ENCODE measurements around the gene TMEM69.

Gene TMEM69

GRCh38 chr1:45694823-45695222 lies 6.8 kb downstream of the TMEM69 start (continued):
- TF ChIP-seq ZNF341 (tag by site-specific recombination; IDR thresholded peaks at IDR 0.05; ENCODE audit: low read depth) (no peak), ZBTB21 (tag by site-specific recombination; IDR thresholded peaks at IDR 0.05) (no peak), ZNF600 (tag by site-specific recombination; IDR thresholded peaks at IDR 0.05) (no peak)

DNA sequence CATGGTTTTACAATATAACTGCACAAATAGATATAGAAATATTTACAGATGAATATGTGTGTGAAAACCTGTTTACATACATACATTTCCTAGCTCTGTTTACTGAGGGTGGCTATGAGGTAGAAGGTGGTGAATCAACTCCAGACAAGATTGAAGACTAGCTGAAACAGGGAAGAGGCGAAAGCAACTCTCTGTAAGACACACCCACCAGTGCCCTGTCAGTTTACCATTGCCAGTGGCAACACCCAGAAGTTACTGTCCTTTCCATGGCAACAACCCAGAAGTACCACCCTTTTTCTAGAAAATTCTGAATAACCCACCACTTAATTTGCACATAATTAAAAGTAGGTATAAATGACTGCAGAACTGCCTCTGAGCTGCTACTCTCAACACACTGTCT lies 16.7 kb downstream of the TMEM69 start:
- TF ChIP-seq, protein P1, sequence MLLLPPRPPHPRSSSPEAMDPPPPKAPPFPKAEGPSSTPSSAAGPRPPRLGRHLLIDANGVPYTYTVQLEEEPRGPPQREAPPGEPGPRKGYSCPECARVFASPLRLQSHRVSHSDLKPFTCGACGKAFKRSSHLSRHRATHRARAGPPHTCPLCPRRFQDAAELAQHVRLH (tag by site-specific recombination; IDR thresholded peaks at IDR 0.05) = no peak
- TF ChIP-seq ZNF837 (tag by site-specific recombination; IDR thresholded peaks at IDR 0.05) (no peak), ZNF19 (tag by site-specific recombination; IDR thresholded peaks at IDR 0.05; ENCODE audit: low read depth) (no peak), IKZF3 (tag by site-specific recombination; IDR thresholded peaks at IDR 0.05) (no peak), GLI4 (tag by site-specific recombination; IDR thresholded peaks at IDR 0.05) (no peak), SCRT2 (tag by site-specific recombination; IDR thresholded peaks at IDR 0.05) (no peak), ZNF24 (tag by site-specific recombination; IDR thresholded peaks at IDR 0.05) (no peak), ZBTB49 (tag by site-specific recombination; IDR thresholded peaks at IDR 0.05; ENCODE audit: low read depth) (no peak), ZBTB17 (tag by site-specific recombination; IDR thresholded peaks at IDR 0.05) (no peak), ZNF350 (tag by site-specific recombination; IDR thresholded peaks at IDR 0.05) (no peak), SP2 (tag by site-specific recombination; IDR thresholded peaks at IDR 0.05) (no peak), ZNF324 (tag by site-specific recombination; IDR thresholded peaks at IDR 0.05) (no peak), SETDB1 (IDR thresholded peaks at IDR 0.05; ENCODE audit: insufficient read length, low read length) (no peak), ZNF16 (tag by site-specific recombination; IDR thresholded peaks at IDR 0.05; ENCODE audit: low read depth) (no peak), ZBTB21 (tag by site-specific recombination; IDR thresholded peaks at IDR 0.05) (no peak)
- H3K36me3 ChIP-seq (ENCODE audit: control insufficient read depth in 2 of 2, insufficient read depth in 1 of 2, low read length in 2 of 2) = peaks cover 0 to 22% of the 10 kb centered on the region in 2 experiments; a peak in 2 of 3 replicates
- ChIA-PET CTCF (no interaction called here), POLR2A (interaction anchor here (0.7 kb wide), 1 partner anchor 16 kb away, joined by 3 read pairs; no protein-coding TSS in a partner anchor)
- H3K9me3 ChIP-seq (ENCODE audit: control insufficient read depth, insufficient read depth, low read depth, low read length) = no peaks in the 10 kb centered on the region
- H3K4me1 ChIP-seq (ENCODE audit: control insufficient read depth, insufficient read depth, low read length) = peaks cover 2% of the 10 kb centered on the region; the same call in 1 of the 2 replicates
- no peak overlapping the region for H3K27ac ChIP-seq (ENCODE audit: extremely low read depth, low read depth, low read length)
- H3K4me3 ChIP-seq (ENCODE audit: low read depth, low read length) = no peak overlapping the region

GRCh38 chr1:45713711-45714110 lies 25.7 kb downstream of the TMEM69 start:
- POLR2A ChIA-PET = no interaction called here
- TF ChIP-seq SP3 (tag by site-specific recombination; IDR thresholded peaks at IDR 0.05) (no peak), ZNF274 (IDR thresholded peaks at IDR 0.05; ENCODE audit: low read length) (no peak), ZNF274 (tag by site-specific recombination; IDR thresholded peaks at IDR 0.05; ENCODE audit: borderline replicate concordance) (no peak), ZBTB44 (tag by site-specific recombination; IDR thresholded peaks at IDR 0.05) (no peak), ZNF513 (tag by site-specific recombination; IDR thresholded peaks at IDR 0.05) (no peak), ZNF792 (tag by site-specific recombination; IDR thresholded peaks at IDR 0.05) (no peak)

More at GRCh38 chr1:45713711-45714110, 25.7 kb downstream of the TMEM69 start:
- Histone ChIP-seq H3K27ac (ENCODE audit: extremely low read depth, low read depth, low read length) (no peak overlapping the region), H3K36me3 (ENCODE audit: control insufficient read depth in 2 of 2, insufficient read depth in 1 of 2, low read length in 2 of 2) (peaks cover 10 to 29% of the 10 kb centered on the region in 2 experiments), H3K4me3 (ENCODE audit: low read depth, low read length) (no peak overlapping the region), H3K4me1 (ENCODE audit: control insufficient read depth, insufficient read depth, low read length) (no peaks in the 10 kb centered on the region), H3K9me3 (ENCODE audit: control insufficient read depth, insufficient read depth, low read depth, low read length) (no peaks in the 10 kb centered on the region)
- CTCF ChIA-PET = interaction anchor here (0.6 kb wide), 1 partner anchor 251 kb away, joined by 3 read pairs; no protein-coding TSS in a partner anchor
